Measurements from ENCODE around the gene COMMD1.

Gene COMMD1

GRCh38 chr2:62184512-62185230 is 279.2 kb downstream of the COMMD1 start:
- no peak for DNase-seq

Data from MV-4-11 (cell line).